Measurements from ENCODE around the gene ZNF3.

GRCh38 chr7:100098913-100099312 lies 17.4 kb upstream of the ZNF3 start:
- TF ChIP-seq POLR2A (IDR thresholded peaks at IDR 0.05), result no peak
- TF ChIP-seq CTCF (IDR thresholded peaks at IDR 0.05), result no peak

Measured in prostate gland (tissue), 2 donors.